ENCODE measurements around the gene JAM2. TPM values are rescaled to one million over a fixed set of nuclear protein-coding genes. Genes with fewer than 3 reads are reported as not detected.
"Not testable (repeated sequence)": the region's sequence is repeated elsewhere in the genome, so short reads cannot be mapped to it uniquely, and the experiment has no call there.

The JAM2 gene
- total RNA-seq, 1 experiment from 2014 or later = 3.1 TPM

- DNase-seq (ENCODE audit: low spot score) = no peak
Measured at GRCh38 chr21:25646474-25646873, 7.4 kb downstream of the JAM2 start.

DNA sequence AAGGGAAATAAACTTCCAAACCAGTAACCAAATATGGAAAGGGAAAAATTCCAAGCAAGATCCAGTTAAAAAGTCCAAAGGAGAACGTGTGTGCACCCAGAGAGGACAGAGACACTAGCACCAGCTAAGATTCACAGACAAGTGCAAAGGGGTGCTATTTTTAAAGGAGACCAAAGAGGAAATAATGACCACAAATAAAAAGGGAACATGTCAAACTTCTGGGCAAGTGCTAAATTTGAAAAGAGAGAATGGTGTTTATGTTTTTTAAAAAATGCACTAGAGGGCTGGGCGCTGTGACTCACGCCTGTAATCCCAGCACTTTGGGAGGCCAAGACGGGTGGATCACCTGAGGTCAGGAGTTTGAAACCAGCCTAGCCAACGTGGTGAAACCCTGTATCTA, 8.6 kb downstream of the JAM2 start:
- DNase-seq (ENCODE audit: low spot score) = no peak

DNA sequence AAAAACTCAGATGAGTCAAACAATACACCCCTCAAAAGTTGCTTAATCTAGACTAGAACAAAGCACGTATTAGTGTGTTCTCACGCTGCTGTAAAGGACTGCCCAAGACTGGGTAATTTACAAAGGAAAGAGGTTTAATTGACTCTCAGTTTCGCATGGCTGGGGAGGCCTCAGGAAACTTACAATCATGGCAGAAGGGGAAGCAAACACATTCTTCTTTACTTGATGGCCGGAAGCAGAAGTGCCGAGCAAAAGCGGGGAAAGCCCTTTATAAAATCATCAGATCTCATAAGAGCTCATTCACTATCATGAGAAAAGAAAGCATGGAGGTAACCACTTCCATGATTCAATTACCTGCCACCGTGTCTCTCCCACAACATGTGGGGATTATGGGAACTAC, 10.1 kb downstream of the JAM2 start:
- DNase-seq (ENCODE audit: low spot score) = no peak

DNA sequence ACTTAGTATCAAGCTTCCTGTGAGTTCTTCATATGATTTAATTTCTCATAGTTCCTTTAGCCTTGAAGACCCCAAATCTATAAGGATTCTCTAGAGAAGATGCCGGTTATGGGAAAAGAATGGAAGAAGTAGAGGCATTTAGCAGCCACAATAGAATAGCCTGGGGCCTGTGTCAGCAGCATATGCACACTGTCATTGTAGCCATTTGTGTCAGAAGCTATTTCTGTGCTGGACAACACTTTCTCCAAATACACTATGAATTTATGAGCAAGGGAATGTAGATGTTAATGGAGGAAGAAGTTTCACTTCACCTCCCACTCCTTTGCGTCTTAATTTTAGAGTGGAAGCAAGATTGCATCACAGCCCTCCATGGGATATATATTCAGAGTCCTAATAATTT, 17.4 kb downstream of the JAM2 start:
- DNase-seq (ENCODE audit: low spot score) = no peak

GRCh38 chr21:25657140-25657539, 18.1 kb downstream of the JAM2 start:
- no peak for DNase-seq (ENCODE audit: low spot score)

- DNase-seq (ENCODE audit: low spot score) = no peak
Measured at GRCh38 chr21:25658427-25659035, 19.5 kb downstream of the JAM2 start.

- DNase-seq (ENCODE audit: low spot score) = no peak
Measured at GRCh38 chr21:25660233-25660632, 21.2 kb downstream of the JAM2 start.

DNA sequence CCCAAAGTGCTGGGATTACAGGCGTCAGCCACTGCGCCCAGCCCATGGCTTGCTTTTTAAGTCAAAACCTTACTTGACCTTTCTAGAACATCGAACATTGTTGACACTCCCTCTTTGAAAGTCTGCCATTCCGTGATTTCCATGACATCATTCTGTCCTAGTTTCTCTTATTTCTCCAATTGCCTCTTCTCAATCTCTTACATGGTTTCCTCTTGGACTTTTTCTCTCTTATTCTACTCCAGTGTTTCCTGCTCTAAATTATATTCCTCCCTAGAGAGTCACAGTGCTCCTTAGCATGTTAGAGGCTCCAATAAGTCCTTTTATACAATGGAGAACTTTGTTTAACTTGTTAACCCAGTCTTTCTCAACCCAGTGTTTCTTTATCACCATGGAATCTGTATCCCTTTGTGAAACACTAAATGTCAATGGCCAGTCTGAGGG, 25.5 kb downstream of the JAM2 start:
- no peak for DNase-seq (ENCODE audit: low spot score)

DNA sequence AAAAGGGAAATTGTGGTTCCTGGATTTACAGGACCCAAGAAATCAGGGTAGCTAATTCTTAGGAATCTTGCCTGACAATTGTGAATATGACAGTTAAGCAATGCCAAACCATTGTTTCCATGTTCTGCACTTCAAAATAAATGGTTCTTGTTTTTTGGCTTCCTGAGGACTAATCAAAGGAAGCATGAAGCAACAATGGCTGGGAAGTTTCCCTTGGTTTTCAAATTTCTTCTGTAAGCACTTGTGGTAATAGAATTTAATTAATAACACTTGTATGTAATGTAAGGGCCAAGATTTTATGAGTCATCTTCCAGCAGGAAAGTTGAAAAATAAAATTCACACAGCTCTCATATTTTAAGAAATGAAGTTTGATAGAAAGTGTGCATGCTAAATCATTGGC, 31.7 kb downstream of the JAM2 start:
- no peak for DNase-seq (ENCODE audit: low spot score)

- no peak for DNase-seq (ENCODE audit: low spot score)
Measured at GRCh38 chr21:25676451-25676850, 37.4 kb downstream of the JAM2 start.

GRCh38 chr21:25682382-25682781, 43.3 kb downstream of the JAM2 start:
- DNase-seq (ENCODE audit: low spot score) = no peak

DNA sequence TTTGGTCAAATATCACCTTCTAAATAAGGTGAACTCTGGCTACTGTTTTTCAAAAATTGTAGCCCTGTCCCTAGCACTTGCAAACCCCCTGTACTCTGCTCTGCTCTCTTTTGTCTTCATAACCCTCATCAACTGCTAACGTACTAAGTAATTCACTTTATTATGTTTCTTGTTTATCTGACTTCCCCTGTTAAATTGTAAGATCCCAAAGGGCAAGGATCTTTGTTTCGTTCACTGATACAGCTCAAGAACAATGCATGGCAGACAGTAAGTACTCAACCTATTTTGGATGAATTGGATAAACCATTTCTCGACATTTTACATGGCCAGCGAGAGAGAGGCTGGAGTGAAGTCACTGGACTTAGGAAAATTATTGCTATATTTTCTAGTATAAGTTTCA, 48.7 kb downstream of the JAM2 start:
- DNase-seq (ENCODE audit: low spot score) = no peak

DNA sequence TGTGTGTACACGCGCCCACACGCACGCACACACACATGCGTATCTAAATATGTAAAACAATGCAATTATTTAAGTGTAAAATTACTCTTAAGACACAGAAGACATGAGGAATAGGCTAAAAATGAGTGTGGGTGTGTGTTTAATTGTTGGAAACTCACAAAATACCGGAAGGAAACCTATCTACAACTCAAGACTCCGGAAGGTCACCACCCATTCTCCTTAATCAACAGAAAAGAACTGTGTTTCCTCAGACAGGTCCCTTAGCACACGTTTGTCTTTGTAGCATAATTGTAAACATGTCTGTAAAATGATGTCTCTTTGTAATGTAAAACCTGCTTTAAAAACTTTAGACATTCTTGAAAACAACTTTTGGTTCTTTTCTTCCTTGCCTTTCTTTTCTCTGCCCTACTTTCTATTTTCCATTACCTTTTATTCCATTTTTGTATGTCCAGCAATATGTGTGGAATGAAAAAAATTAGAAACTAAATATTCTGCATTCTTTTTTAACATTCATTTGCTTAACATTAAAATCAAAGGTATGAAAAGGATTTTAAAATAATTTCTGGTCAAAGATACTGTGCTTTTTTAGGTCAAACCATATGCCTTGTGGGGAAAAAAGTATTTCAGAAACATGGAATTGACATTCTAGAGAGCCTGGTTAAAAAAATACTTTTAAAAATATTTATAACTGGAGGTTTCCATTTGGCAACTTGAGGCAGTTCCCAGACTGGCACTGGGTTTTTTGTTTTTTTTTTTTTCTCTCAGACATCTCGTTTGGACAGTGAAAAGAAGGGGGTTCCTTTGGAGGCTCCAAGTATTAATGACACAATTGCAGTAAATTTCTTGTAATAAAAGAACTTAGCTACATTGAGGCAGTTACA, 49.5 kb downstream of the JAM2 start:
- no peak for DNase-seq (ENCODE audit: low spot score)

DNA sequence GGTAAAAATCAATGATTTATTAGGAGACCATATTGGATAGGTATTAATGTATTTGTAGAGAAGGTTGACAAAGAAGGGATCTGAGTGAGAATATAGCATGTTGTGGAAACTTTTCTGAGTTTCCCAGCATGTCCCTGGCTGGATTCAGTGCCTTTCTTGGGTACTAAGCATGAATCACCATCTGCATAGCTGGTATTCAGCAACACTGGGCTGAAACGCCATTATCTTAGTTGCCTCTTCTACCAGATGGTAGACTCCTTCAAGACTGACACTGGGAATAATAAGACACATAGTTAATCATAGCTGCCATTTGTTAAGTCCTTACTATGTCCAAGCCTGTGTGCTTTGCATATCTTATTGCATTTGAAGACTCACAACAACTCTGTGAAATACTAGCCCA, 50.2 kb downstream of the JAM2 start:
- DNase-seq (ENCODE audit: low spot score) = no peak

GRCh38 chr21:25691976-25692375, 52.9 kb downstream of the JAM2 start:
- DNase-seq (ENCODE audit: low spot score) = no peak

- DNase-seq (ENCODE audit: low spot score) = not testable (repeated sequence)
Measured at GRCh38 chr21:25695461-25695860, 56.4 kb downstream of the JAM2 start.

GRCh38 chr21:25700741-25701140, 61.7 kb downstream of the JAM2 start:
- DNase-seq (ENCODE audit: low spot score) = no peak

DNA sequence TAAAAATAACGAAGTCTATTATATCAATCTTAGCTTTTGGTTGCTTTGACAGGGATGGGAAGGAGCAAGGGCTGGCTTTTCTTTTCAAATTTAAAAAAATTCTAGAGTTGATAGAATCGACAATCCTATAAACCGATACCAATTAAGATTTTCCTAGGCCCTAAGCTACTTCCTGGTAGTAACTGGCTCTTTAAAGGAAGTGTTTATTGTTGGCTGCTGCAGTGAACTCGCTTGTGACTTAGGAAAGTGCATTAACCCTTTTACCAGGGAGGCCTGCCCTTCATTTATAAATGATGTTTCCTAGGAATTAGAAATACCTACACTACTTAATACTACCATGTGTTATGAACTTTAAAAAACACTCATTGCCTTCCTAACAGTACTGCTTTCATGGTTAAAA, 62.5 kb downstream of the JAM2 start:
- no peak for DNase-seq (ENCODE audit: low spot score)

DNA sequence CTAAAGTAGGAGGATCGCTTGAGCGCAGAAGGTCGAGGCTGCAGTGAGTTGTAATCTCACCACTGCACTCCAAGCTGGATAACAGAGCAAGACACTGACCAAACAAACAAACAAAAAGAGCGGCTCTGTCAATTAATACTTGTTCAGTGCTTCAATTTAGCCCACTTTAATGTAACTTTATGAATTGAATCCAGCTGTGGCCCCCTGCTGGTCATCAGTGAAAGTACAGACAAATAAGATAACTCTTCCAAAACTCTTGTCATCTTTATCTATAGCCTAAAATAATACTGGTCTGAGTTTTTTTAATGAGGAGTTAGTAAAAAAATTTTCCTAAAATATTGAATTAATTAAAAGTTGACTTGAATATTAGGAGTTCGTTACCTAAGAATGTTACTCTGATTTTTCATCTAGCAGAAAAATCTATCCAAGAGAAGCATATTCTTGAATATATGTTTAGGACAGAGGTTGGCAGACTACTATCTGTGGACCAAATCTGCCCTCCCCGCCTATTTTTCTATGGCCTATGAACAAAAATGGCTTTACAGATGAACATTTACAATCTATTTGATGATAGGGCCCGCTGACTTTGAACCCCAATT, 69.5 kb downstream of the JAM2 start:
- DNase-seq (ENCODE audit: low spot score) = no peak

DNA sequence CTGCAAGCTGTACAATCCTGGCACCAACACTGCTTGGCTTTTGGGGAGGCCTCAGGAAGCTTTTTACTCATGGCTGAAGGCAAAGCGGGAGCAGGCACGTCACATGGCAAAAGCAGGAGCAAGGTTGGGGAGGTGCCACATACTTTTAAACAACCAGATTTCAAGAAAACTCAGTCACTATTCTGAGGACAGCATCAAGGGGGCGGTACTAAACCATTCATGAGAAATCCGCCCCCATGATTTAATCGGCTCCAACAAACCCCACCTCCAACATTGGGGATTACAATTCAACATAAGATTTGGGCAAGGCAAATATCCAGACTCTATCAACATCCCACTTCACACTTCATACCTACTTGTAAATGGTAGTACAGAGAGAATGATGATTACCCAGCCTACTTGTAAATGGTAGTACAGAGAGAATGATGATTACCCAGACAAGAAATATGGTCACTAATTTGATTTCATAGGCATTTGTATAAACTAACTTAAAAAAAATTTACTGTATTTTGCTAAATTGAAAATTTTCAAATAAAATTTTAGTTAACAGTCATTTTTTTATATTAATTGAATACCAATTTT, 70.7 kb downstream of the JAM2 start:
- no peak for DNase-seq (ENCODE audit: low spot score)

DNA sequence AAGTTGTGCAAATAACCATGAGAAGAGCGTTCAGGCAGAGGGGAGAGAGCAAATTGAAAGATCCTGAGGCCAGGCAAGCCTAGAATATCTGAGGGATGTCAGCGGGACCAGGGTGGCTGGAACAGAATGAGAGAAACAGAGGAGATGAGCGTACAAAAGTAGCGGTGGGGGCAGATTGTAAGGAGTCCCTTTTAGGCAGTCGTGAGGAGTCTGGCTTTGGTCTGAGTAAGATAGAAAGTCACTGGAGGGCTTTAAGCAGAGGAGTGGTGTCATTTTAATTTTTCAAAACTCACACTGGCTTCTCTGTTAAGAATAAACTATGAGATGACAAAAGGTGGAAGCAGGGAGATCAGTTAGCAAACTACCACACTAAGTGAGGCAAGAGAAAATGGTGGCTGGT, 71.5 kb downstream of the JAM2 start:
- DNase-seq (ENCODE audit: low spot score) = no peak

DNA sequence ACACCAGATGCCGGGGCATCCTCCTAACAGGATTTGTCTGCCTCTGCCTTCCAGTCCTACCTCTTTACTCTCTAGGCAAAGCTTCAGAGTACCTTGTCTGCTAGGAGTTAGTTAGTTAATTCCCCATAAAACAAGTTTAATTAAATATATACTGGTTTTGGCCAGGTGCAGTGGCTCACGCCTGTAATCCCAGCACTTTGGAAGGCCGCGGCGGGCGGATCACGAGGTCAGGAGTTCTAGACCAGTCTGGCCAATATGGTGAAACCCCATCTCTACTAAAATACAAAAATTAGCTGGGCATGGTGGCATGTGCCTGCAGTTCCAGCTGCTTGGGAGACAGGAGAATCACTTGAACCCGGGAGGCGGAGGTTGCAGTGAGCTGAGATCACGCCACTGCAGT, 75.0 kb downstream of the JAM2 start:
- DNase-seq (ENCODE audit: low spot score) = not testable (repeated sequence)
